Activated CD4-positive, alpha-beta T cell treated with anti-CD3 and anti-CD28 coated beads for 24 hours (primary cell): Measurements from ENCODE around the gene NINL.
"Not testable (repeated sequence)": the region's sequence is repeated elsewhere in the genome, so short reads cannot be mapped to it uniquely, and the experiment has no call there.

ENCODE experiments used
- DNase-seq, 2 donors: peaks; one replicate each; pipeline ENCODE4 v3.0.0-alpha.2; 2020; ENCODE audit warnings: low read depth in 2 of 2

The NINL gene

GRCh38 chr20:25584905-25585704, at the start of gene NINL:
Gene NINL (minus strand): TSS chr20:25585531. CDS start chr20:25526587, 58,944 bp downstream.
- peak; percentile 11 to 30 for DNase-seq

GRCh38 chr20:25632940-25633790, 47.8 kb upstream of the NINL start:
- DNase-seq = no peak

- DNase-seq = not testable (repeated sequence)
These were observed 45.3 kb upstream of the NINL start for GRCh38 chr20:25630615-25631014.

- no peak for DNase-seq
These were observed 44.6 kb upstream of the NINL start for GRCh38 chr20:25629816-25630499.

GRCh38 chr20:25626779-25627178, 41.4 kb upstream of the NINL start:
- no peak for DNase-seq

- DNase-seq = no peak
These were observed 39.2 kb upstream of the NINL start for GRCh38 chr20:25624500-25624939.

GRCh38 chr20:25623736-25624499, 38.6 kb upstream of the NINL start, which contains the start of gene NANP:
Gene NANP (minus strand): TSS chr20:25624014. CDS start chr20:25623948, 66 bp downstream.
- DNase-seq = peak; percentile 79 to 85

- peak; percentile 7 to 15 for DNase-seq
These were observed 37.9 kb upstream of the NINL start for GRCh38 chr20:25623225-25623735.

- no peak for DNase-seq
These were observed 37.3 kb upstream of the NINL start for GRCh38 chr20:25622450-25623224.

GRCh38 chr20:25622049-25622448, 36.7 kb upstream of the NINL start:
- no peak for DNase-seq

GRCh38 chr20:25619514-25619913, 34.2 kb upstream of the NINL start:
- DNase-seq = no peak

- no peak for DNase-seq
These were observed 23.4 kb upstream of the NINL start for GRCh38 chr20:25608774-25609173.

GRCh38 chr20:25606094-25606695, 20.9 kb upstream of the NINL start:
- DNase-seq = no peak

GRCh38 chr20:25605148-25605547, 19.8 kb upstream of the NINL start:
- no peak for DNase-seq

- no peak for DNase-seq
These were observed 19.3 kb upstream of the NINL start for GRCh38 chr20:25604611-25605010.

- DNase-seq = not testable (repeated sequence)
These were observed 17.6 kb upstream of the NINL start for GRCh38 chr20:25602914-25603309.

- not testable (repeated sequence) for DNase-seq
These were observed 17.0 kb upstream of the NINL start for GRCh38 chr20:25602191-25602913.

GRCh38 chr20:25601659-25602058, 16.3 kb upstream of the NINL start:
- no peak for DNase-seq

GRCh38 chr20:25600632-25601031, 15.3 kb upstream of the NINL start:
- DNase-seq = no peak
